Measurements from ENCODE around the gene COX7A2. TPM values are rescaled to one million over a fixed set of nuclear protein-coding genes. Genes with fewer than 3 reads are reported as not detected.
A peak's percentile ranks its signal among the peaks of the same experiment; 100 is the strongest.

The COX7A2 gene
- total and polyA plus RNA-seq, 2 donors (not counting 1 experiment from before 2014, with no cell fraction given) = 83.8 to 160 TPM

DNA sequence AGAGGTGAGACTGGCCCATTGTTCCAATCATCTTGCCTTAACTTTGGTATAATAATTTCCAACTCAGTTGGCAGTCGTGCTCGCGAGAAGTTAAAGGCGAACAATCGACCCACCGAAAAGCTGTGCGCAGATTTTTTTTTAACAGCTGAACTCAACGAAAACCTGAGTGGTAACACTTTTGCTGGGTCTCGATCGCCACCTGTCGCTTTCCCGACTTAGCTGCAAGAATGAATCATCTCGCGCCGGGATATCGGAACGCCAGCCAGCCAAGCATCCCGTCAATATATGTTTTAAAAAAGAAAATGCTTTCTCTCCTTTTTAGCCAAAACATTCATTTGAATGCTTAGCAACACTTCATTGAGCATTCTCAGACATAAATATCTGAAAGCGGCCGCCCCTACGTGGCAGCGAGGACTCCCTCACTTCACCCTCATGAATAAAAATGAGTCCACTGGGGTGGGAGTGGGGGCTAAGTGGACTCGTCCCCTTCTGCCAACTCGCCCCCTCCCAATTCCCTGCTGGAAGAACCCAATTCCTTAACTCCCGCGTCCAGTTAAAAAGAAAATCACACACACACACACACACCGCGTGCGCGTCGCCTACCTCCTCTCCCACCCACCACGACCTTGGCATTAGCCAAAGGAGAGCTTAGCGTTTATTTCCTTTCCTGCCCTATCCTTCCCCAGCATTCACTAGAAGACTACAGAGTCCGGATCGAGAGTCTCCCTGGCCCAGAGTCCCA lies 39.2 kb downstream of the COX7A2 start:
- DNase-seq = peak; percentile 54
- H3K4me3 ChIP-seq (ENCODE audit: control extremely low read depth in 1 of 5, extremely low read depth in 1 of 5, insufficient read depth in 1 of 5, low read depth in 2 of 5, low read length in 4 of 5) = peak overlapping the region in 3 of 5 experiments; percentile 17 to 20 (median 18)
- Mint-ChIP-seq H3K9me3 (ENCODE audit: insufficient read depth) (no peaks in the 10 kb centered on the region), H3K27ac (no peak overlapping the region), H3K4me1 (peaks cover 62% of the 10 kb centered on the region), H3K4me3 (peak overlapping the region; percentile 74), H3K27me3 (peaks cover 81% of the 10 kb centered on the region)
- H3K9me3 ChIP-seq (ENCODE audit: control extremely low read depth in 1 of 3, control insufficient read depth in 2 of 3, insufficient read depth in 1 of 3, low read length in 2 of 3) = peaks cover 0 to 38% (median 0%) of the 10 kb centered on the region in 3 donors
- H3K36me3 ChIP-seq (replicated peaks in 1 of 2; ENCODE audit: control extremely low read depth in 1 of 2, control insufficient read depth in 1 of 2, extremely low read depth in 1 of 2, insufficient read depth in 2 of 2, low read length in 1 of 2) = no peaks in the 10 kb centered on the region
- H3K27ac ChIP-seq (ENCODE audit: low read length in 2 of 2) = no peak overlapping the region
- H3K79me2 ChIP-seq (ENCODE audit: control insufficient read depth, insufficient read depth, low read length) = no peaks in the 10 kb centered on the region
- H3K9ac ChIP-seq (ENCODE audit: low read length) = peak overlapping the region; percentile 43
- no peak for ATAC-seq (ENCODE audit: low read depth)
- ChIA-PET POLR2A (no interaction called here), CTCF (interaction anchor here (0.6 to 10.7 kb wide), 7 partner anchors 10 to 1818 kb away, joined by 3 to 388 read pairs (median 4); no protein-coding TSS in a partner anchor)
- H3K4me2 ChIP-seq (replicated peaks; ENCODE audit: low read depth, low read length, poor library complexity, severe bottlenecking) = peak overlapping the region; percentile 64
- peak overlapping the region; percentile 20 for H2AFZ ChIP-seq (ENCODE audit: insufficient read depth, low read depth, low read length, poor library complexity, severe bottlenecking)
- TF ChIP-seq, protein P1, sequence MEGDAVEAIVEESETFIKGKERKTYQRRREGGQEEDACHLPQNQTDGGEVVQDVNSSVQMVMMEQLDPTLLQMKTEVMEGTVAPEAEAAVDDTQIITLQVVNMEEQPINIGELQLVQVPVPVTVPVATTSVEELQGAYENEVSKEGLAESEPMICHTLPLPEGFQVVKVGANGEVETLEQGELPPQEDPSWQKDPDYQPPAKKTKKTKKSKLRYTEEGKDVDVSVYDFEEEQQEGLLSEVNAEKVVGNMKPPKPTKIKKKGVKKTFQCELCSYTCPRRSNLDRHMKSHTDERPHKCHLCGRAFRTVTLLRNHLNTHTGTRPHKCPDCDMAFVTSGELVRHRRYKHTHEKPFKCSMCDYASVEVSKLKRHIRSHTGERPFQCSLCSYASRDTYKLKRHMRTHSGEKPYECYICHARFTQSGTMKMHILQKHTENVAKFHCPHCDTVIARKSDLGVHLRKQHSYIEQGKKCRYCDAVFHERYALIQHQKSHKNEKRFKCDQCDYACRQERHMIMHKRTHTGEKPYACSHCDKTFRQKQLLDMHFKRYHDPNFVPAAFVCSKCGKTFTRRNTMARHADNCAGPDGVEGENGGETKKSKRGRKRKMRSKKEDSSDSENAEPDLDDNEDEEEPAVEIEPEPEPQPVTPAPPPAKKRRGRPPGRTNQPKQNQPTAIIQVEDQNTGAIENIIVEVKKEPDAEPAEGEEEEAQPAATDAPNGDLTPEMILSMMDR (IDR thresholded peaks at IDR 0.05) = peak; percentile 25
- no peak for TF ChIP-seq EZH2 (IDR thresholded peaks at IDR 0.05; ENCODE audit: borderline replicate concordance, insufficient read depth, low read depth, low read length, poor library complexity, severe bottlenecking)
- peaks cover 0 to 78% (median 51%) of the 10 kb centered on the region in 4 experiments for H3K27me3 ChIP-seq (replicated peaks in 1 of 4; ENCODE audit: control extremely low read depth in 1 of 4, control insufficient read depth in 3 of 4, insufficient read depth in 4 of 4, low read length in 3 of 4)
- peaks cover 57 to 62% of the 10 kb centered on the region in 2 donors for H3K4me1 ChIP-seq (ENCODE audit: control insufficient read depth in 2 of 2, insufficient read depth in 2 of 2, low read length in 2 of 2)
- 10% methylated on average over 20 of the region's 35 CpGs for WGBS (ENCODE audit: insufficient coverage)
- H4K20me1 ChIP-seq (ENCODE audit: control insufficient read depth, insufficient read depth, low read length, poor library complexity, severe bottlenecking) = no peaks in the 10 kb centered on the region
- intact Hi-C loops (cut with micrococcal nuclease) = no loop called here

DNA sequence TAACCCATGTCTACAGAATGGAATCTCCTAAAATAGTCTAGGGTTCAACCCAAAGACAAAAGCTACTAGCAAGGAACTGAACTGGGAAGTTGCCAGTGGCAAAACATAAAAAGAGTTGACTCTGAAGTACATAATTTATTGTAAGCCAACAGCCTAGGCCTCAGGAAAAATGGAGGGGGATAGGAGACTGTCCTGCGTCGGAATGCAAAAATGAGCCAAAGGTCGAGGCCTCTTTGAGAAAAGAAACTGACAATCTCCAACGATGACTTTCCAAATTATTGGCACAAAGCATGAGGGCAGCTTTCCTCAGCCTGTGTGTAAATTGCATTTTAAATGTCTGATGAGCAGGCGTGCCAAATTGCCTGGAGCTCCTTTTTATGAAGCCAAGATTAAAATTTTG lies 39.9 kb downstream of the COX7A2 start:
- peak overlapping the region; percentile 44 for H3K4me3 Mint-ChIP-seq
- Histone ChIP-seq H2AFZ (ENCODE audit: insufficient read depth, low read depth, low read length, poor library complexity, severe bottlenecking) (no peak overlapping the region), H4K20me1 (ENCODE audit: control insufficient read depth, insufficient read depth, low read length, poor library complexity, severe bottlenecking) (no peaks in the 10 kb centered on the region), H3K36me3 (replicated peaks in 1 of 2; ENCODE audit: control extremely low read depth in 1 of 2, control insufficient read depth in 1 of 2, extremely low read depth in 1 of 2, insufficient read depth in 2 of 2, low read length in 1 of 2) (no peaks in the 10 kb centered on the region), H3K27ac (ENCODE audit: low read length in 2 of 2) (no peak overlapping the region), H3K79me2 (ENCODE audit: control insufficient read depth, insufficient read depth, low read length) (no peaks in the 10 kb centered on the region), H3K9ac (ENCODE audit: low read length) (no peak overlapping the region), H3K9me3 (ENCODE audit: control extremely low read depth in 1 of 3, control insufficient read depth in 2 of 3, insufficient read depth in 1 of 3, low read length in 2 of 3) (peaks cover 0 to 38% (median 0%) of the 10 kb centered on the region in 3 donors), H3K4me1 (ENCODE audit: control insufficient read depth in 2 of 2, insufficient read depth in 2 of 2, low read length in 2 of 2) (peaks cover 55 to 60% of the 10 kb centered on the region in 2 donors), H3K4me2 (replicated peaks; ENCODE audit: low read depth, low read length, poor library complexity, severe bottlenecking) (no peak overlapping the region), H3K4me3 (ENCODE audit: control extremely low read depth in 1 of 5, extremely low read depth in 1 of 5, insufficient read depth in 1 of 5, low read depth in 2 of 5, low read length in 4 of 5) (no peak overlapping the region), H3K27me3 (replicated peaks in 1 of 4; ENCODE audit: control extremely low read depth in 1 of 4, control insufficient read depth in 3 of 4, insufficient read depth in 4 of 4, low read length in 3 of 4) (peaks cover 0 to 75% (median 49%) of the 10 kb centered on the region in 4 experiments)
- H3K27me3 Mint-ChIP-seq = peaks cover 79% of the 10 kb centered on the region
- CTCF ChIA-PET = interaction anchor here (0.6 to 10.7 kb wide), 7 partner anchors 9 to 1818 kb away, joined by 3 to 388 read pairs (median 4); no protein-coding TSS in a partner anchor
- H3K27ac Mint-ChIP-seq = no peak overlapping the region
- no peaks in the 10 kb centered on the region for H3K9me3 Mint-ChIP-seq (ENCODE audit: insufficient read depth)
- intact Hi-C loops (cut with micrococcal nuclease) = no loop called here
- peaks cover 58% of the 10 kb centered on the region for H3K4me1 Mint-ChIP-seq
- 64% methylated on average over 4 of the region's 5 CpGs for WGBS (ENCODE audit: insufficient coverage)
- DNase-seq = no peak
- no peak for ATAC-seq (ENCODE audit: low read depth)
- TF ChIP-seq EZH2 (IDR thresholded peaks at IDR 0.05; ENCODE audit: borderline replicate concordance, insufficient read depth, low read depth, low read length, poor library complexity, severe bottlenecking) = no peak
- TF ChIP-seq, protein P1 (IDR thresholded peaks at IDR 0.05) = no peak
- POLR2A ChIA-PET = no interaction called here

Measured in B cell (primary cell).